Measurements from ENCODE around the gene LGALS3BP. TPM values are rescaled to one million over a fixed set of nuclear protein-coding genes. Genes with fewer than 3 reads are reported as not detected.

Gene LGALS3BP
- total and polyA plus RNA-seq, 7 experiments from 2014 or later: 44.7 to 267 (median 69.1) TPM

DNA sequence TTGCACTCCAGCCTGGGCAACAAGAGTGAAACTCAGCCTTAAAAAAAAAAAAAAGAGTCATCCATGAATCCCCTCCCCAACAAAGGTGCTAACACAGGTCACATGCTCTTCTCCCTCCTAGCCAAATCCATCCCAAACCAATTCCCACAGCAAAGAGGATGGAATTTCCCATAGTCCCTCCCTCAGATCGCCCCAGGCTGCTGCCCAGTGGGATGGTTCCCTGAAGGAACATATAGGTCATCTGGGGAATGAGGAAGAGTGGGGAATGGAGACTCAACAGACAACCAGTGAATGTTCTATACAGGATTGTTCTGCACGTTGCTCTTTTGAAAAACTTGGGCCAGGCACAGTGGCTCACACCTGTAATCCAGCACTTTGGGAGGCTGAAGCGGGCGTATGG, 18.2 kb downstream of the LGALS3BP start:
- intact Hi-C loops (cut with micrococcal nuclease): no loop called here
- Mint-ChIP-seq H3K9me3 (peaks cover 0 to 4% (median 0%) of the 10 kb centered on the region in 11 donors), H3K27ac (no peak overlapping the region), H3K36me3 (peaks cover 0 to 4% (median 0%) of the 10 kb centered on the region in 5 donors), H3K27me3 (peaks cover 0 to 3% (median 0%) of the 10 kb centered on the region in 5 donors), H3K4me3 (no peak overlapping the region), H3K4me1 (no peaks in the 10 kb centered on the region)
- ChIA-PET CTCF (interaction anchor here (1.6 kb wide), 1 partner anchor 10 kb away, joined by 6 read pairs; no protein-coding TSS in a partner anchor), POLR2A (no interaction called here)
- ATAC-seq (no peak), DNase-seq (no peak)
- Histone ChIP-seq H3K4me1 (ENCODE audit: control insufficient read depth in 2 of 2, insufficient read depth in 2 of 2, low read length in 2 of 2) (no peaks in the 10 kb centered on the region), H3K27ac (ENCODE audit: low read depth, low read length) (no peak overlapping the region), H3K27me3 (ENCODE audit: control insufficient read depth in 2 of 2, insufficient read depth in 2 of 2, low read length in 2 of 2) (no peaks in the 10 kb centered on the region), H3K9me3 (ENCODE audit: control insufficient read depth in 2 of 3, low read length in 3 of 3) (no peaks in the 10 kb centered on the region), H3K4me3 (ENCODE audit: low read length) (no peak overlapping the region), H3K36me3 (ENCODE audit: control insufficient read depth in 2 of 3, insufficient read depth in 3 of 3, low read length in 3 of 3) (no peaks in the 10 kb centered on the region)

DNA sequence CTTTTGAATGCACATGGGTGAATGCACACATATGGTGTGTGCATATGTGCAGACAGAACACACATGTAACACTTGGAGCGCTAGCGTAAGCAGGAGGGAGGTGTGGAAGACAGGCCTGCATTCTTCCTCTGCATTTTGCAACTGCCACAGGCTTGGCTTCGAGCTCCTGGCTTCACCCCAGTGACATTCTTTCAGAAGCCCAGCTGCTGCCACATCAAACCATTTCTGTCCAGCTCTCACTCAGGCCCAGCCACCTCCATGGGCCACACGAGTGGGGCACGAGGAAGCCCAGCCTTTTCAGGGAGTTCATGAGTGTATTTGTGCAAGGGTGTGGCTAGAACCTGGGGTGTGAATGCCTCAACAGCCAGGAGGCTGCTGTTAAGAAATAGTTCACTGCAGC, 18.8 kb downstream of the LGALS3BP start:
- Histone ChIP-seq H3K9me3 (ENCODE audit: control insufficient read depth in 2 of 3, low read length in 3 of 3) (no peaks in the 10 kb centered on the region), H3K36me3 (ENCODE audit: control insufficient read depth in 2 of 3, insufficient read depth in 3 of 3, low read length in 3 of 3) (no peaks in the 10 kb centered on the region), H3K4me3 (ENCODE audit: low read length) (no peak overlapping the region), H3K4me1 (ENCODE audit: control insufficient read depth in 2 of 2, insufficient read depth in 2 of 2, low read length in 2 of 2) (no peaks in the 10 kb centered on the region), H3K27ac (ENCODE audit: low read depth, low read length) (no peak overlapping the region), H3K27me3 (ENCODE audit: control insufficient read depth in 2 of 2, insufficient read depth in 2 of 2, low read length in 2 of 2) (no peaks in the 10 kb centered on the region)
- no peak for DNase-seq
- ATAC-seq: no peak
- intact Hi-C loops (cut with micrococcal nuclease): no loop called here
- H3K27ac Mint-ChIP-seq: no peak overlapping the region
- ChIA-PET CTCF (interaction anchor here (0.9 kb wide), 2 partner anchors 10 to 19 kb away, joined by 3 read pairs; partner anchors contain the start of gene LGALS3BP), POLR2A (no interaction called here)
- no peaks in the 10 kb centered on the region for H3K4me1 Mint-ChIP-seq
- peaks cover 0 to 4% (median 0%) of the 10 kb centered on the region in 5 donors for H3K36me3 Mint-ChIP-seq
- H3K27me3 Mint-ChIP-seq: peaks cover 0 to 3% (median 0%) of the 10 kb centered on the region in 5 donors
- H3K9me3 Mint-ChIP-seq: peaks cover 0 to 4% (median 0%) of the 10 kb centered on the region in 11 donors
- no peak overlapping the region for H3K4me3 Mint-ChIP-seq

DNA sequence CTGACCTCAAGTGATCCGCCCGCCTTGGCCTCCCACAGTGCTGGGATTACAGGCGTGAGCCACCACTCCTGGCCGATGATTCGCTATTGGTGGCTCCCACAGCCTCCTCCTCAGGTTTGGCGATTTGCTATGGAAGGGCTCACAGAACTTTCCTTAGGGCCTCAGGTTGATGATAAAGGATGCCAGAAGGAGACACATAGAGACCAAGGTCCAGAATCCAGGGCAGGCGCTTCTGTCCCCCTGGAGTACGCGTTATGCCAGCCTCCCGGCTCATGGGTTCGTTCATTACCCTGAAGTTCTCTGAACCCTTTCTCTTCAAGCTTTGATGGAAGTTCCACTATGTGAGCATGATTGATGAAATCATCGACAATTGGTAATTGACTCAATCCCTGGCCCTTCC, 19.9 kb downstream of the LGALS3BP start:
- peaks cover 0 to 4% (median 0%) of the 10 kb centered on the region in 11 donors for H3K9me3 Mint-ChIP-seq
- no peaks in the 10 kb centered on the region for H3K4me1 ChIP-seq (ENCODE audit: control insufficient read depth in 2 of 2, insufficient read depth in 2 of 2, low read length in 2 of 2)
- H3K4me3 Mint-ChIP-seq: no peak overlapping the region
- intact Hi-C loops (cut with micrococcal nuclease): no loop called here
- no peaks in the 10 kb centered on the region for H3K36me3 ChIP-seq (ENCODE audit: control insufficient read depth in 2 of 3, insufficient read depth in 3 of 3, low read length in 3 of 3)
- no peaks in the 10 kb centered on the region for H3K27me3 ChIP-seq (ENCODE audit: control insufficient read depth in 2 of 2, insufficient read depth in 2 of 2, low read length in 2 of 2)
- no peak overlapping the region for H3K27ac Mint-ChIP-seq
- ATAC-seq (no peak), DNase-seq (no peak)
- H3K4me1 Mint-ChIP-seq: no peaks in the 10 kb centered on the region
- ChIA-PET POLR2A (interaction anchor here (1.3 kb wide), 1 partner anchor 32 kb away, joined by 3 read pairs; no protein-coding TSS in a partner anchor), CTCF (interaction anchor here (0.9 kb wide), 2 partner anchors 11 to 20 kb away, joined by 3 read pairs; partner anchors contain the start of gene LGALS3BP)
- no peaks in the 10 kb centered on the region for H3K36me3 Mint-ChIP-seq
- no peak overlapping the region for H3K4me3 ChIP-seq (ENCODE audit: low read length)
- H3K27me3 Mint-ChIP-seq: peaks cover 0 to 3% (median 0%) of the 10 kb centered on the region in 5 donors
- H3K9me3 ChIP-seq (ENCODE audit: control insufficient read depth in 2 of 3, low read length in 3 of 3): no peaks in the 10 kb centered on the region
- no peak overlapping the region for H3K27ac ChIP-seq (ENCODE audit: low read depth, low read length)

DNA sequence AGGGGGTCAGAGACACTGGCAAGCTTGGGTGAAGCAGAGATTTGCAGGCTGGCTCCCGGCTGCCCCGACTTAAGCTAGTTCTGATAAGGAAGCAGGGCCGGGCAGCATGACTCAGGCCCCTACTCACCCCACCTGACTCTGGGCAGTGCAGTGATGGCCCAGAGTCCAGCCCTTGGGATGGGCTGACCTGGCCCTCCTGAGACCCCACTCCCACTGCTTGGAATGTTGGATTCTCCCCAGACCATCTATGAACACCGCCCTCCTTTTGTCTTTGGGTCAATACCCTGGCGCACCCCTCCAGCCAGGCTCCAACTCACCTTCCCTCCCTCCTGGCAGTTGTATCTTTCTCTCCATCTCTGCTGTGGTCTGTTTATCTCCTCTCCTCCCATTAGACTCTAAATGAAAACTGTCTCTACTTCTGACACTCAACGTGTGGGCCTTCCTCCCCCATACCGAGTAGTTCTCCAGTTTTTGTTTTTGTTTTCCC, 21.0 kb downstream of the LGALS3BP start:
- H3K4me3 Mint-ChIP-seq: no peak overlapping the region
- intact Hi-C loops (cut with micrococcal nuclease): no loop called here
- ATAC-seq (no peak), DNase-seq (no peak)
- Histone ChIP-seq H3K36me3 (ENCODE audit: control insufficient read depth in 2 of 3, insufficient read depth in 3 of 3, low read length in 3 of 3) (no peaks in the 10 kb centered on the region), H3K9me3 (ENCODE audit: control insufficient read depth in 2 of 3, low read length in 3 of 3) (no peaks in the 10 kb centered on the region), H3K27ac (ENCODE audit: low read depth, low read length) (no peak overlapping the region), H3K4me1 (ENCODE audit: control insufficient read depth in 2 of 2, insufficient read depth in 2 of 2, low read length in 2 of 2) (no peaks in the 10 kb centered on the region), H3K27me3 (ENCODE audit: control insufficient read depth in 2 of 2, insufficient read depth in 2 of 2, low read length in 2 of 2) (no peaks in the 10 kb centered on the region), H3K4me3 (ENCODE audit: low read length) (no peak overlapping the region)
- peaks cover 0 to 4% (median 0%) of the 10 kb centered on the region in 11 donors for H3K9me3 Mint-ChIP-seq
- no peaks in the 10 kb centered on the region for H3K36me3 Mint-ChIP-seq
- peaks cover 0 to 3% (median 0%) of the 10 kb centered on the region in 5 donors for H3K27me3 Mint-ChIP-seq
- CTCF ChIA-PET: no interaction called here
- POLR2A ChIA-PET: interaction anchor here (0.8 to 1.3 kb wide), 2 partner anchors 10 to 31 kb away, joined by 3 read pairs; no protein-coding TSS in a partner anchor
- no peak overlapping the region for H3K27ac Mint-ChIP-seq
- no peaks in the 10 kb centered on the region for H3K4me1 Mint-ChIP-seq

DNA sequence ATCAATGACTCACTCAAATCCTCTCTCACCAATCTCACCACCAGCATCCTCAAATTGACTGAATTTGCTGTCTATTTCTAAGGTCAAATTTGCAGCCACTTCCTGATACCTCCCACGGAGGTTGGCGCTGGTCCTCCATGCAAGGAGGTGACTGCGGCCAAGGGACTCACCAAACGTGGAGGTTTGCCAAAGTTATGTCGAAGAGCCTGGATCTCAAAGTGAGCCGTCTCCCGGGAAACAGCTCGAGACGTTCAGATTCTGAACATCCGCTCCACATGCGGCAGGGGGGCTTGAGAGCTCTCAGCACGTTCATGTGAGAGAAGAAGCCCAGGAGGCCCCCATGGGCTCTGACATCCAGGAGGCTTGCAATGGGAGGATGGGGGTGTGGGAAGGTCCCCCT, 22.6 kb downstream of the LGALS3BP start:
- Mint-ChIP-seq H3K4me3 (no peak overlapping the region), H3K27me3 (peaks cover 0 to 3% (median 0%) of the 10 kb centered on the region in 5 donors), H3K36me3 (no peaks in the 10 kb centered on the region), H3K27ac (no peak overlapping the region), H3K4me1 (no peaks in the 10 kb centered on the region), H3K9me3 (peaks cover 0 to 4% (median 0%) of the 10 kb centered on the region in 11 donors)
- H3K4me1 ChIP-seq (ENCODE audit: control insufficient read depth in 2 of 2, insufficient read depth in 2 of 2, low read length in 2 of 2): no peaks in the 10 kb centered on the region
- no peak overlapping the region for H3K4me3 ChIP-seq (ENCODE audit: low read length)
- ATAC-seq (no peak), DNase-seq (no peak)
- ChIA-PET CTCF (no interaction called here), POLR2A (no interaction called here)
- H3K36me3 ChIP-seq (ENCODE audit: control insufficient read depth in 2 of 3, insufficient read depth in 3 of 3, low read length in 3 of 3): no peaks in the 10 kb centered on the region
- H3K9me3 ChIP-seq (ENCODE audit: control insufficient read depth in 2 of 3, low read length in 3 of 3): no peaks in the 10 kb centered on the region
- H3K27ac ChIP-seq (ENCODE audit: low read depth, low read length): no peak overlapping the region
- no peaks in the 10 kb centered on the region for H3K27me3 ChIP-seq (ENCODE audit: control insufficient read depth in 2 of 2, insufficient read depth in 2 of 2, low read length in 2 of 2)
- intact Hi-C loops (cut with micrococcal nuclease): no loop called here

DNA sequence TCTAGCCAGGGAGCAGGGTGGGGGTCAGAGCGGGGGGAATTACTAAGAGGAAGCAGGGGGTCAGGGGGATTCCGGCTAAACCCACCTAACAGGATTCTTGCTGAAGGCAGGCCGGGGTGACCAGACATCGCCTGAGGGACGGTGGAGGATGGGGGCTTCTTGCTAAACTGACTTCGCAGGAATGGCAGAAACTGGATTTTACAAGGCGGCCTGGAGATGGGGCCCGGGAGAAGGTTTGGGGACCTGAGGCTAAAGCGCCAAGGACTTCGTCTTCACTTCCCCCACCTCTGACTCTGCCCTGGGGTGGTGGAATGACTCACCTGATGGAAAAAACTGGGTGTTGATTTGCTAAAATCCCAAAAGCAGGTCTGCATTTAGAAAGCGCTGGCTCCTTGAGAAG, 23.5 kb downstream of the LGALS3BP start:
- CTCF ChIA-PET: no interaction called here
- no peak overlapping the region for H3K4me3 Mint-ChIP-seq
- Histone ChIP-seq H3K4me3 (ENCODE audit: low read length) (no peak overlapping the region), H3K36me3 (ENCODE audit: control insufficient read depth in 2 of 3, insufficient read depth in 3 of 3, low read length in 3 of 3) (no peaks in the 10 kb centered on the region), H3K4me1 (ENCODE audit: control insufficient read depth in 2 of 2, insufficient read depth in 2 of 2, low read length in 2 of 2) (no peaks in the 10 kb centered on the region), H3K27ac (ENCODE audit: low read depth, low read length) (no peak overlapping the region), H3K27me3 (ENCODE audit: control insufficient read depth in 2 of 2, insufficient read depth in 2 of 2, low read length in 2 of 2) (no peaks in the 10 kb centered on the region), H3K9me3 (ENCODE audit: control insufficient read depth in 2 of 3, low read length in 3 of 3) (peaks cover 0 to 1% (median 0%) of the 10 kb centered on the region in 3 experiments)
- H3K9me3 Mint-ChIP-seq: peaks cover 0 to 9% (median 2%) of the 10 kb centered on the region in 11 donors
- ATAC-seq (no peak), DNase-seq (no peak)
- intact Hi-C loops (cut with micrococcal nuclease): no loop called here
- POLR2A ChIA-PET: no interaction called here
- peaks cover 0 to 3% (median 0%) of the 10 kb centered on the region in 5 donors for H3K36me3 Mint-ChIP-seq
- no peaks in the 10 kb centered on the region for H3K4me1 Mint-ChIP-seq
- H3K27ac Mint-ChIP-seq: no peak overlapping the region
- H3K27me3 Mint-ChIP-seq: peaks cover 0 to 3% (median 0%) of the 10 kb centered on the region in 5 donors

DNA sequence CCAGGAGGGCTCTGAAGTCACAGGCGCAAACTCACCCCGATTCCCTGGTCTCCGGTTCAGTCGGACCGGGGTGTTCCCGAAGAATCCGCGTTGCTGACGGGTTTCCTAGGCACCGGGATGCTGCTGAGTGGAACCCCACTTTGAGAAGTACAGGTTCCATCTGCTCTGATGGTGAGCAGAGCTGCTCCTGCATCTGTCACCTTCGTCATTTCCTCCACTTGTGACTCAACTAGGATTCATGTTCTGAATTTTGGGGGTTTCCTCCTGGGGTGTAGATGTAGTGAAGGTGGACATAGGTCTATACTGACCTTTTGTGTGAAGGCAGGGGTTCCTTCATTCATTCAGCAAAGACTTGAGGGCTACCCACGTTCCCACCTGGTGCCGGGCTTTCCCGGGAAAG, 25.0 kb downstream of the LGALS3BP start:
- CTCF ChIA-PET: no interaction called here
- peak overlapping the region in 1 of 9 donors; percentile 19 for H3K27ac Mint-ChIP-seq
- peaks cover 0 to 8% (median 3%) of the 10 kb centered on the region in 5 donors for H3K36me3 Mint-ChIP-seq
- H3K4me1 Mint-ChIP-seq: no peaks in the 10 kb centered on the region
- POLR2A ChIA-PET: no interaction called here
- no peak overlapping the region for H3K27ac ChIP-seq (ENCODE audit: low read depth, low read length)
- intact Hi-C loops (cut with micrococcal nuclease): no loop called here
- H3K27me3 Mint-ChIP-seq: peaks cover 0 to 3% (median 0%) of the 10 kb centered on the region in 5 donors
- H3K9me3 Mint-ChIP-seq: peaks cover 0 to 19% (median 14%) of the 10 kb centered on the region in 11 donors
- DNase-seq (no peak), ATAC-seq (no peak)
- H3K4me1 ChIP-seq (ENCODE audit: control insufficient read depth in 2 of 2, insufficient read depth in 2 of 2, low read length in 2 of 2): no peaks in the 10 kb centered on the region
- H3K36me3 ChIP-seq (ENCODE audit: control insufficient read depth in 2 of 3, insufficient read depth in 3 of 3, low read length in 3 of 3): no peaks in the 10 kb centered on the region
- H3K9me3 ChIP-seq (ENCODE audit: control insufficient read depth in 2 of 3, low read length in 3 of 3): peaks cover 0 to 15% (median 3%) of the 10 kb centered on the region in 3 experiments
- H3K4me3 ChIP-seq (ENCODE audit: low read length): no peak overlapping the region
- H3K4me3 Mint-ChIP-seq: no peak overlapping the region
- H3K27me3 ChIP-seq (ENCODE audit: control insufficient read depth in 2 of 2, insufficient read depth in 2 of 2, low read length in 2 of 2): no peaks in the 10 kb centered on the region
